Heart left ventricle (tissue), 16 donors: ENCODE measurements around the gene KIF2C. TPM values are rescaled to one million over a fixed set of nuclear protein-coding genes. Genes with fewer than 3 reads are reported as not detected.

ENCODE experiments used
- ATAC-seq, 4 donors: fragments of 200-7000 bp; cut with Tn5 transposase; one replicate each; pipeline ENCODE4 v1.9.1; 2020 to 2022; ENCODE audit warnings: moderate library complexity in 4 of 4, mild to moderate bottlenecking in 3 of 4, moderate number of reproducible peaks in 1 of 4
- DNase-seq, 5 donors: peaks; one replicate each; pipeline ENCODE4 v3.0.0-alpha.2; 2020
- H3K27ac ChIP-seq, 12 donors: fragments of 200-600 bp; sonication (generic) in 4 of 12; one replicate each; pipeline versions ENCODE4 v1.5.0 to v1.8.0; 2016 to 2022; ENCODE audit warnings: mild to moderate bottlenecking in 2 of 12
- H3K27me3 ChIP-seq, 9 donors: fragments of 200-600 bp; sonication (generic) in 2 of 9; one replicate each; pipeline versions ENCODE4 v1.5.1 to v1.8.0; 2016 to 2022; ENCODE audit warnings: mild to moderate bottlenecking in 3 of 9
- H3K36me3 ChIP-seq, 9 donors: fragments of 200-600 bp; sonication (generic) in 2 of 9; one replicate each; pipeline versions ENCODE4 v1.5.0 to v1.8.0; 2018 to 2022; ENCODE audit warnings: mild to moderate bottlenecking in 2 of 9
- H3K4me1 ChIP-seq, 12 donors: fragments of 200-600 bp; sonication (generic) in 4 of 12; one replicate each; pipeline versions ENCODE4 v1.5.0 to v1.8.0; 2016 to 2022; ENCODE audit warnings: mild to moderate bottlenecking in 3 of 12
- H3K4me3 ChIP-seq, 12 donors: fragments of 200-600 bp; sonication (generic) in 4 of 12; one replicate each; pipeline versions ENCODE4 v1.5.0 to v1.8.0; 2017 to 2022; ENCODE audit warnings: mild to moderate bottlenecking in 9 of 12, moderate library complexity in 4 of 12
- H3K9me3 ChIP-seq, 12 donors: fragments of 200-600 bp; sonication (generic) in 4 of 12; one replicate each; pipeline versions ENCODE4 v1.5.0 to v1.8.0; 2016 to 2022; ENCODE audit warnings: mild to moderate bottlenecking in 1 of 12
- POLR2A ChIP-seq, 2 donors: fragments of 450-650 bp; IDR thresholded peaks; one replicate each; pipeline ENCODE4 v1.6.1; 2017; ENCODE audit warnings: antibody characterized with exemption in 2 of 2, mild to moderate bottlenecking in 2 of 2, moderate library complexity in 2 of 2
- WGBS, 4 donors: extraction: QIAGEN DNeasy Blood & Tissue Kit in 2 of 4; methylation state at CpG; one replicate each; pipeline versions ENCODE4 v1.1.5 to v1.1.7; 2013 to 2018; 5-methylcytosine and 5-hydroxymethylcytosine counted together
- intact Hi-C, 10 donors: fragments of 100-400 bp; cut with DNase I; formaldehyde crosslinking; loops; one replicate each; pipeline versions ENCODE4 v1.11.1 to v1.14.2; 2022
- polyA plus RNA-seq, 2 donors: library from polyadenylated mRNA; stranded (reverse); fragments of 200-250 nt; gene quantifications; one replicate each; pipeline ENCODE4 v1.2.3, GENCODE V29; 2013
- total RNA-seq, 9 donors: library from RNA; depleted of rRNA in 2 of 9; stranded (reverse); fragments of >200 nt in 2 of 9; fragmentation: NEBNext Ultra II Directional in 3 of 9; extraction: Animal tissue kit (Norgen Biotek cat#: 25700) in 3 of 9; gene quantifications; one replicate each; pipeline versions ENCODE4 v1.1.0 to v1.2.4, GENCODE V29; 2016 to 2023
- TF ChIP-seq, protein P1 (sequence below), 12 donors: fragments of 200-600 bp; sonication (generic) in 4 of 12; IDR thresholded peaks; one replicate each; pipeline versions ENCODE4 v1.5.0 to v1.8.0; 2018 to 2022; ENCODE audit warnings: antibody characterized with exemption in 12 of 12, mild to moderate bottlenecking in 5 of 12
- donor health status: ischemic (EF 13 %, LVEDD 7.1; RV severe dilation, severe dysfunction).
- donor health status: healthy with polysubstance abuse.
- donor health status: DM: no; HTN: yes; CAD: no.
- donor health status: DM: no; HTN: no; CAD: no.
- donor health status: ischemic (EF 25% LVEDD 6.9; RV normal size, moderate dysfunction).
- donor health status: ischemic (EF 25% LVEDD 5.7; RV mildly dilated, moderate dysfunction).
- donor health status: healthy.
- donor health status: DM: yes; HTN: yes; CAD: no.
- donor health status: ischemic (EF 35%, LVEDD 5.7; RV mildly dilated, moderate dysfunction).
- donor health status: nonischemic (EF 11% LVEDD 7.7; RV severe dilation, severe dysfunction).
- donor health status: DM: yes; HTN: yes; CAD: no.
- donor health status: PGD.
- donor health status: ischemic (EF 29% LVEDD 5.4; RV normal size, mild dysfunction).
- donor health status: nonischemic (EF 23%, LVEDD 6.1; RV moderate dilation, normal function).

Gene KIF2C
- total and polyA plus RNA-seq, 11 donors, result 0.25 to 7.0 (median 0.97) TPM

DNA sequence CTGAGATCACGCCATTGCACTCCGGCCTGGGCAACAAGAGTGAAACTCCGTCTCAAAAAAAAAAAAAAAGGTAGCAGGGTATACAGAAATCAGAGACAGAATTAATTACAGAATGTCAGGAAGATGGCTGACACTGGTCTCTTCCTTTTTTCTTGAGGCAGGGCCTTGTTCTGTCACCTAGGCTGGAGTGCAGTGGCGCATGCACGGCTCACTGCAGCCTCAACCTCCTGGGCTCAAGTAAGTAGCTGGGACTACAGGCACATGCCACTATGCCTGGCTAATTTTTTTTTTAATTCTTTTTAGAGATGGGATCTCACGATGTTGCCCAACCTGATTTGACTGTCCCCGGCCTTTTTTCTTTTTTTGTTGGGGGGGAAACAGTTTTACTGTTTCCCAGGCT lies 25.1 kb upstream of the KIF2C start:
- no peak for DNase-seq
- TF ChIP-seq POLR2A (IDR thresholded peaks at IDR 0.05), result no peak
- TF ChIP-seq, protein P1, sequence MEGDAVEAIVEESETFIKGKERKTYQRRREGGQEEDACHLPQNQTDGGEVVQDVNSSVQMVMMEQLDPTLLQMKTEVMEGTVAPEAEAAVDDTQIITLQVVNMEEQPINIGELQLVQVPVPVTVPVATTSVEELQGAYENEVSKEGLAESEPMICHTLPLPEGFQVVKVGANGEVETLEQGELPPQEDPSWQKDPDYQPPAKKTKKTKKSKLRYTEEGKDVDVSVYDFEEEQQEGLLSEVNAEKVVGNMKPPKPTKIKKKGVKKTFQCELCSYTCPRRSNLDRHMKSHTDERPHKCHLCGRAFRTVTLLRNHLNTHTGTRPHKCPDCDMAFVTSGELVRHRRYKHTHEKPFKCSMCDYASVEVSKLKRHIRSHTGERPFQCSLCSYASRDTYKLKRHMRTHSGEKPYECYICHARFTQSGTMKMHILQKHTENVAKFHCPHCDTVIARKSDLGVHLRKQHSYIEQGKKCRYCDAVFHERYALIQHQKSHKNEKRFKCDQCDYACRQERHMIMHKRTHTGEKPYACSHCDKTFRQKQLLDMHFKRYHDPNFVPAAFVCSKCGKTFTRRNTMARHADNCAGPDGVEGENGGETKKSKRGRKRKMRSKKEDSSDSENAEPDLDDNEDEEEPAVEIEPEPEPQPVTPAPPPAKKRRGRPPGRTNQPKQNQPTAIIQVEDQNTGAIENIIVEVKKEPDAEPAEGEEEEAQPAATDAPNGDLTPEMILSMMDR (IDR thresholded peaks at IDR 0.05), result no peak
- Histone ChIP-seq H3K36me3 (no peaks in the 10 kb centered on the region), H3K4me1 (peaks cover 0 to 21% (median 0%) of the 10 kb centered on the region in 12 donors), H3K27ac (no peak overlapping the region), H3K27me3 (peaks cover 0 to 3% (median 0%) of the 10 kb centered on the region in 9 donors), H3K4me3 (no peak overlapping the region), H3K9me3 (no peaks in the 10 kb centered on the region)
- intact Hi-C loops, result no loop called here
- ATAC-seq, result no peak
- WGBS, 4 donors, result 90 to 95% (median 92%) methylated on average over 7 of the region's 7 CpGs

DNA sequence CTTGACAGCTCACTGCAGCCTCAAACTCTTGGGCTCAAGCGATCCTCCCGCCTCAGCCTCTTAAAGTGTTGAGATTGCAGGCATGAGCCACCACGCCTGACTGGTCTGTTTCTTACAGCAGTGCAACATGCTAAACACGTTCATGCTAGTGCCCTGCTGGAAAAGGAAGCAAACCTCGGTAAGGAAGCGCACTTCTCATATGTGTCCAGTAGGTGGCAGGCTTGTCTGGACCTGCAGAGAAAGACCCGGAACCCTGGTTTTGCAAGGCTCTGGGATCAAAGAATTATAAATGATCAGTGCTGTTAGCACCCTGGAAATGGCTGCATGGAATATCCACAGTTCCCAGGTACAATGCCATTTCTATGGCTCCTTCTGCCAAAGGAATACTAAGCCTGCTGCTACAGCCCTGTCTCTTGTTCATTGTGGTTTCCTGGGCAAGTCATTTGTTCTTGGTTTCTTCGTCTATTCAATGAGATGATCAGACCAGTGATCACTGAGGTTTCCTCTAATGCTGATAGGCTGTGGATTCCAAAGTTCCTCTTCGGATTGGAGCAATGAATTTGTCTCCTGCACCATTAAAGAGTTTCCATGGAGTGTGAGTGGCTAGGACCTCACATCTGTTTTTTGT lies 24.6 kb upstream of the KIF2C start:
- intact Hi-C loops, result no loop called here
- H3K4me1 ChIP-seq, result peaks cover 0 to 21% (median 0%) of the 10 kb centered on the region in 12 donors
- H3K36me3 ChIP-seq, result no peaks in the 10 kb centered on the region
- H3K27ac ChIP-seq, result no peak overlapping the region
- peak in 3 of 4 donors; percentile 74 to 81 (median 75) for ATAC-seq
- H3K4me3 ChIP-seq, result no peak overlapping the region
- peaks cover 0 to 3% (median 0%) of the 10 kb centered on the region in 9 donors for H3K27me3 ChIP-seq
- no peaks in the 10 kb centered on the region for H3K9me3 ChIP-seq
- 6 to 11% (median 8%) methylated on average over 9 of the region's 9 CpGs for WGBS, 4 donors
- TF ChIP-seq, protein P1 (IDR thresholded peaks at IDR 0.05), result peak; percentile 84 to 95 (median 90)
- no peak for TF ChIP-seq POLR2A (IDR thresholded peaks at IDR 0.05)
- peak in 3 of 5 donors; percentile 43 to 59 (median 54) for DNase-seq

DNA sequence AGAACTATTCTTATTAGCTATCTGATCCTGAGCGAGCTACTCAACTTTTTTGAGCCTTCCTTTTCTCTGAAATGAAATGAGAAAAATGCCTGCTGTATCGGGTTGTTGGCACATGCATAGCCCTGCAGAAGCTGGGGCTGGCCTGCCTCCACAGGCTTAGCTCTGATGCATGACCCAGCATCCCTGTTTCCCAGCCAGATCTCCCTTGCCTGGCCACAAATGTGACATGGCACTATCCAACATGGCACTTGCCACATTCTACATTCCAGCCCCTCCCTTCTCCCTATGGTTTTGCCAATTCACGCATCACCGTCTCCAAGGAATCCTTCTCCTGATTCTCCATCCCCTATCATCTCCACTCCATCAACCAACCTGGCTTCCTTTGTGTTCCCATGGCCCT lies 22.5 kb upstream of the KIF2C start:
- Histone ChIP-seq H3K4me1 (peaks cover 0 to 33% (median 0%) of the 10 kb centered on the region in 12 donors), H3K27ac (no peak overlapping the region), H3K9me3 (no peaks in the 10 kb centered on the region), H3K27me3 (no peaks in the 10 kb centered on the region), H3K4me3 (no peak overlapping the region), H3K36me3 (no peaks in the 10 kb centered on the region)
- intact Hi-C loops, result no loop called here
- WGBS, 4 donors, result 88 to 92% (median 89%) methylated on average over 4 of the region's 4 CpGs
- ATAC-seq, result no peak
- TF ChIP-seq, protein P1 (IDR thresholded peaks at IDR 0.05), result no peak
- TF ChIP-seq POLR2A (IDR thresholded peaks at IDR 0.05), result no peak
- no peak for DNase-seq

DNA sequence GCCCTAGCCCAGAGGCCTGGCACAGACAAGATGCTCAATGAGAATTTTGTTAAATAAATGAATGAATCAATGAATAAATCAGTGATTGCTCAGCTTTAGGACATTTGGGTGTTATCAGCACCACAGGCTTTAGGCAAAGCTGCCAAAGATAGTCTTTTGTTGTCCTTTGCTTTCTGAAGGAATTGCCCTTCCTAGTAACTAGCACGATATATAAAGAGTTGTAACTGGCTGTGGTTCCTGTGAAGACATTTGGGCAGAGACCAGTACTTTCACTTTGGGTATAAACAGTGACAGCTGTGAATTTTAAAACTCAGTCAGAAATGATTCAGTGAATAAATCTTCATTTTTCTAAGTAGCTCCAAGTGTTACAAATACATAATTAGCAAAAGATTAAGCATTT lies 22.0 kb upstream of the KIF2C start:
- intact Hi-C loops, result no loop called here
- TF ChIP-seq, protein P1 (IDR thresholded peaks at IDR 0.05), result no peak
- TF ChIP-seq POLR2A (IDR thresholded peaks at IDR 0.05), result no peak
- ATAC-seq (no peak), DNase-seq (no peak)
- no peaks in the 10 kb centered on the region for H3K27me3 ChIP-seq
- no peak overlapping the region for H3K4me3 ChIP-seq
- no peaks in the 10 kb centered on the region for H3K9me3 ChIP-seq
- H3K36me3 ChIP-seq, result no peaks in the 10 kb centered on the region
- peaks cover 0 to 38% (median 0%) of the 10 kb centered on the region in 12 donors for H3K4me1 ChIP-seq
- no peak overlapping the region for H3K27ac ChIP-seq
- WGBS, 4 donors, result 53 to 62% (median 59%) methylated on average over 1 of the region's 1 CpG
